Naive B cell (primary cell): ENCODE measurements around the gene SPRTN. TPM values are rescaled to one million over a fixed set of nuclear protein-coding genes. Genes with fewer than 3 reads are reported as not detected.
A peak's percentile ranks its signal among the peaks of the same experiment; 100 is the strongest.

Experiments used
- ATAC-seq, 2 donors: fragments of 150-1000 bp; cut with Tn5 transposase; 2 replicates each; pipeline ENCODE4 v1.10.0; 2021; ENCODE audit warnings: low read depth in 2 of 2, mild to moderate bottlenecking in 2 of 2, moderate library complexity in 2 of 2
- DNase-seq: peaks from one replicate; pipeline ENCODE4 v3.0.0; 2022
- H3K27ac Mint-ChIP-seq, 6 donors: one replicate each; pipeline ENCODE4 v1.8.0; 2020 to 2022; ENCODE audit warnings: mild to moderate bottlenecking in 6 of 6, mixed read lengths in 6 of 6, moderate library complexity in 5 of 6, inconsistent platforms in 2 of 6
- H3K27me3 Mint-ChIP-seq, 3 donors: one replicate each; pipeline ENCODE4 v1.8.0; 2021 to 2022; ENCODE audit warnings: mixed read lengths in 3 of 3, mild to moderate bottlenecking in 1 of 3
- H3K36me3 Mint-ChIP-seq, 2 donors: one replicate each; pipeline ENCODE4 v1.8.0; 2020 to 2022; ENCODE audit warnings: mixed read lengths in 2 of 2, inconsistent platforms in 1 of 2, mild to moderate bottlenecking in 1 of 2
- H3K4me1 Mint-ChIP-seq, 3 donors: one replicate each; pipeline ENCODE4 v1.8.0; 2020 to 2022; ENCODE audit warnings: mixed read lengths in 3 of 3, inconsistent platforms in 1 of 3, mild to moderate bottlenecking in 1 of 3, moderate library complexity in 1 of 3
- H3K4me3 Mint-ChIP-seq, 8 donors: one replicate each; pipeline ENCODE4 v1.8.0; 2020 to 2022; ENCODE audit warnings: mild to moderate bottlenecking in 8 of 8, mixed read lengths in 8 of 8, moderate library complexity in 8 of 8, inconsistent platforms in 2 of 8
- H3K9me3 Mint-ChIP-seq, 7 donors: one replicate each; pipeline ENCODE4 v1.8.0; 2020 to 2022; ENCODE audit warnings: mixed read lengths in 7 of 7, mild to moderate bottlenecking in 5 of 7, inconsistent platforms in 2 of 7, moderate library complexity in 1 of 7
- polyA plus RNA-seq, 6 donors: library from polyadenylated mRNA; unstranded; fragments of 300-500 nt; fragmentation: Illumina TruSeq; gene quantifications; one replicate each; pipeline ENCODE4 v1.2.3, GENCODE V29; 2021; ENCODE audit warnings: low read depth in 6 of 6

SPRTN gene
- polyA plus RNA-seq, 6 donors from 2014 or later: 15.6 to 24.7 (median 19.3) TPM

GRCh38 chr1:231392389-231393131, 54.5 kb downstream of the SPRTN start:
- peaks cover 47 to 75% (median 68%) of the 10 kb centered on the region in 3 donors for H3K4me1 Mint-ChIP-seq
- no peaks in the 10 kb centered on the region for H3K9me3 Mint-ChIP-seq
- no peaks in the 10 kb centered on the region for H3K27me3 Mint-ChIP-seq
- H3K4me3 Mint-ChIP-seq: no peak overlapping the region
- peaks cover 0 to 6% of the 10 kb centered on the region in 2 donors for H3K36me3 Mint-ChIP-seq
- peak overlapping the region in 1 of 6 donors; percentile 10 for H3K27ac Mint-ChIP-seq
- DNase-seq (no peak), ATAC-seq (no peak)

GRCh38 chr1:231393668-231394067, 55.6 kb downstream of the SPRTN start:
- H3K36me3 Mint-ChIP-seq: peaks cover 0 to 6% of the 10 kb centered on the region in 2 donors
- no peak for ATAC-seq
- H3K9me3 Mint-ChIP-seq: no peaks in the 10 kb centered on the region
- no peak overlapping the region for H3K4me3 Mint-ChIP-seq
- no peak for DNase-seq
- no peaks in the 10 kb centered on the region for H3K27me3 Mint-ChIP-seq
- H3K27ac Mint-ChIP-seq: peak overlapping the region in 3 of 6 donors; percentile 2 to 51 (median 16)
- peaks cover 45 to 69% (median 68%) of the 10 kb centered on the region in 3 donors for H3K4me1 Mint-ChIP-seq

GRCh38 chr1:231395076-231395997, 57.2 kb downstream of the SPRTN start:
- ATAC-seq (peak; percentile 47 to 80), DNase-seq (peak; percentile 8)
- Mint-ChIP-seq H3K27me3 (no peaks in the 10 kb centered on the region), H3K36me3 (peaks cover 0 to 1% of the 10 kb centered on the region in 2 donors), H3K27ac (peak overlapping the region in 5 of 6 donors; percentile 27 to 72 (median 60)), H3K9me3 (no peaks in the 10 kb centered on the region), H3K4me3 (peak overlapping the region in 5 of 8 donors; percentile 8 to 55 (median 17)), H3K4me1 (peaks cover 49 to 70% (median 59%) of the 10 kb centered on the region in 3 donors)

- Mint-ChIP-seq H3K27ac (peak overlapping the region in 5 of 6 donors; percentile 10 to 72 (median 54)), H3K36me3 (no peaks in the 10 kb centered on the region), H3K9me3 (no peaks in the 10 kb centered on the region), H3K4me1 (peaks cover 45 to 64% (median 63%) of the 10 kb centered on the region in 3 donors), H3K4me3 (peak overlapping the region in 3 of 8 donors; percentile 31 to 55 (median 31)), H3K27me3 (no peaks in the 10 kb centered on the region)
- no peak for ATAC-seq
- DNase-seq: no peak
These were observed 57.9 kb downstream of the SPRTN start for GRCh38 chr1:231395998-231396390.

GRCh38 chr1:231396643-231397042, 58.5 kb downstream of the SPRTN start:
- no peak for ATAC-seq
- Mint-ChIP-seq H3K4me3 (peak overlapping the region in 1 of 8 donors; percentile 3), H3K27ac (peak overlapping the region in 4 of 6 donors; percentile 0 to 30 (median 6))

GRCh38 chr1:231397886-231398671, 60.0 kb downstream of the SPRTN start:
- H3K4me1 Mint-ChIP-seq: peaks cover 43 to 60% (median 54%) of the 10 kb centered on the region in 3 donors
- H3K27ac Mint-ChIP-seq: peak overlapping the region in 2 of 6 donors; percentile 1 to 39
- no peaks in the 10 kb centered on the region for H3K27me3 Mint-ChIP-seq
- DNase-seq (no peak), ATAC-seq (no peak)
- H3K4me3 Mint-ChIP-seq: no peak overlapping the region
- no peaks in the 10 kb centered on the region for H3K9me3 Mint-ChIP-seq
- no peaks in the 10 kb centered on the region for H3K36me3 Mint-ChIP-seq

More at GRCh38 chr1:231396643-231397042, 58.5 kb downstream of the SPRTN start:
- Mint-ChIP-seq H3K36me3 (no peaks in the 10 kb centered on the region), H3K9me3 (no peaks in the 10 kb centered on the region), H3K27me3 (no peaks in the 10 kb centered on the region), H3K4me1 (peaks cover 43 to 62% (median 60%) of the 10 kb centered on the region in 3 donors)
- no peak for DNase-seq

GRCh38 chr1:231401478-231401877, 63.4 kb downstream of the SPRTN start:
- no peak for DNase-seq
- Mint-ChIP-seq H3K27ac (no peak overlapping the region), H3K4me1 (peaks cover 27 to 38% (median 31%) of the 10 kb centered on the region in 3 donors), H3K4me3 (no peak overlapping the region), H3K36me3 (no peaks in the 10 kb centered on the region), H3K27me3 (no peaks in the 10 kb centered on the region), H3K9me3 (no peaks in the 10 kb centered on the region)
- ATAC-seq: no peak

GRCh38 chr1:231404318-231404717, 66.2 kb downstream of the SPRTN start:
- Mint-ChIP-seq H3K36me3 (no peaks in the 10 kb centered on the region), H3K9me3 (no peaks in the 10 kb centered on the region), H3K27ac (no peak overlapping the region), H3K4me1 (peaks cover 12 to 15% (median 13%) of the 10 kb centered on the region in 3 donors), H3K4me3 (no peak overlapping the region), H3K27me3 (no peaks in the 10 kb centered on the region)
- no peak for ATAC-seq
- DNase-seq: no peak

Other genes starting within 250 kb of the SPRTN start
- gene TRIM67, start 176.2 kb upstream of the SPRTN start, polyA plus RNA-seq: not detected
- gene GNPAT, start 97.1 kb upstream of the SPRTN start, polyA plus RNA-seq: 10 to 100 TPM; 30.7 to 42.0 (median 38.0) TPM
- 1 to 10 TPM; 3.2 to 6.0 (median 4.5) TPM for gene EXOC8, start 441 bp upstream of the SPRTN start, polyA plus RNA-seq
- 10 to 100 TPM; 16.4 to 30.6 (median 21.6) TPM for gene EGLN1, start 84.0 kb downstream of the SPRTN start, polyA plus RNA-seq
- gene TSNAX, start 190.4 kb downstream of the SPRTN start, polyA plus RNA-seq: 100 to 1,000 TPM in 1 of 6 donors, 10 to 100 TPM in 5; 88.6 to 109 (median 92.6) TPM